Measurements from ENCODE around the gene KLF13.

DNA sequence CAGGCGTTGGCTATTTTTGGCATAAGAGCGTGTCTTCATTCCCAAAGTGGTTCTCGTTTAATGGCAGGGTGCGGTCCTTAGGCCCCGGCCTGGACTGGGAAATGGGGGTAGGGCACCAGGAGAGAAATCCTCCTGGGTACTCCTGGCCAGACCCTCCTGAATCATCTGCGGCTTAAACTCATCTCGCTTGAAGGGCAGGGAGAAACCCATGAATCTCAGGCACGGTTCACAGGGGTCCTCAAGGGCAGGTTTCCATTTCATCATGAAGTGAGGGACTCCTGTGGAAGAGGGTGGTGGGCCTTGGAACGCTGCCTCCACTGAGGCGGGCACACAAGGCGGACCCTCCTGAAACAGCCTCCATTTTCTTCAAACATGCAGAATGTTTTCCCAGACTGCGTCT is 48.4 kb downstream of the KLF13 start:
- TF ChIP-seq POLR2A (IDR thresholded peaks at IDR 0.05), result no peak
- TF ChIP-seq, protein P1, sequence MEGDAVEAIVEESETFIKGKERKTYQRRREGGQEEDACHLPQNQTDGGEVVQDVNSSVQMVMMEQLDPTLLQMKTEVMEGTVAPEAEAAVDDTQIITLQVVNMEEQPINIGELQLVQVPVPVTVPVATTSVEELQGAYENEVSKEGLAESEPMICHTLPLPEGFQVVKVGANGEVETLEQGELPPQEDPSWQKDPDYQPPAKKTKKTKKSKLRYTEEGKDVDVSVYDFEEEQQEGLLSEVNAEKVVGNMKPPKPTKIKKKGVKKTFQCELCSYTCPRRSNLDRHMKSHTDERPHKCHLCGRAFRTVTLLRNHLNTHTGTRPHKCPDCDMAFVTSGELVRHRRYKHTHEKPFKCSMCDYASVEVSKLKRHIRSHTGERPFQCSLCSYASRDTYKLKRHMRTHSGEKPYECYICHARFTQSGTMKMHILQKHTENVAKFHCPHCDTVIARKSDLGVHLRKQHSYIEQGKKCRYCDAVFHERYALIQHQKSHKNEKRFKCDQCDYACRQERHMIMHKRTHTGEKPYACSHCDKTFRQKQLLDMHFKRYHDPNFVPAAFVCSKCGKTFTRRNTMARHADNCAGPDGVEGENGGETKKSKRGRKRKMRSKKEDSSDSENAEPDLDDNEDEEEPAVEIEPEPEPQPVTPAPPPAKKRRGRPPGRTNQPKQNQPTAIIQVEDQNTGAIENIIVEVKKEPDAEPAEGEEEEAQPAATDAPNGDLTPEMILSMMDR (IDR thresholded peaks at IDR 0.05), result no peak

Data from breast epithelium (tissue), 3 donors.